ENCODE data around the gene AQP5. TPM values are rescaled to one million over a fixed set of nuclear protein-coding genes. Genes with fewer than 3 reads are reported as not detected.

AQP5 gene
- total and polyA plus RNA-seq, 2 of the 8 experiments (the other 6 are each of a cell fraction or from before 2014, with no cell fraction given) = 2.5 to 3.2 TPM

- TF ChIP-seq CHD1 (IDR thresholded peaks at IDR 0.05; ENCODE audit: low read depth, low read length) (no peak), ZNF274 (IDR thresholded peaks at IDR 0.05; ENCODE audit: borderline replicate concordance, extremely low read depth, low read length) (no peak), BRCA1 (IDR thresholded peaks at IDR 0.05; ENCODE audit: low read depth, low read length) (no peak), BACH1 (IDR thresholded peaks at IDR 0.05; ENCODE audit: low read length) (no peak), KDM1A (IDR thresholded peaks at IDR 0.05; ENCODE audit: borderline replicate concordance, low read length) (no peak), MAFK (IDR thresholded peaks at IDR 0.05; ENCODE audit: low read depth, low read length) (no peak), SRF (IDR thresholded peaks at IDR 0.05; ENCODE audit: low read depth, low read length) (no peak), TAF7 (optimal IDR thresholded peaks at IDR 0.05; ENCODE audit: borderline replicate concordance, low read depth, low read length) (no peak)
These were observed 14.0 kb upstream of the AQP5 start (continued) for GRCh38 chr12:49947593-49948226.

Data from H1 (cell line).